GM19395 (cell line): ENCODE results near the gene PTPN23.
"Not testable (repeated sequence)": the region's sequence is repeated elsewhere in the genome, so short reads cannot be mapped to it uniquely, and the experiment has no call there.

Experiments used
- ATAC-seq: cut with Tn5 transposase; IDR thresholded peaks from one replicate; pipeline ENCODE4 v1.9.1; 2021; ENCODE audit warnings: mild to moderate bottlenecking, moderate library complexity; ENCODE audit not compliant: unreplicated experiment

PTPN23 gene

GRCh38 chr3:47440131-47440530 lies 59.3 kb downstream of the PTPN23 start:
- ATAC-seq: no peak

- no peak for ATAC-seq
Observed at GRCh38 chr3:47441796-47442551, 61.2 kb downstream of the PTPN23 start.

DNA sequence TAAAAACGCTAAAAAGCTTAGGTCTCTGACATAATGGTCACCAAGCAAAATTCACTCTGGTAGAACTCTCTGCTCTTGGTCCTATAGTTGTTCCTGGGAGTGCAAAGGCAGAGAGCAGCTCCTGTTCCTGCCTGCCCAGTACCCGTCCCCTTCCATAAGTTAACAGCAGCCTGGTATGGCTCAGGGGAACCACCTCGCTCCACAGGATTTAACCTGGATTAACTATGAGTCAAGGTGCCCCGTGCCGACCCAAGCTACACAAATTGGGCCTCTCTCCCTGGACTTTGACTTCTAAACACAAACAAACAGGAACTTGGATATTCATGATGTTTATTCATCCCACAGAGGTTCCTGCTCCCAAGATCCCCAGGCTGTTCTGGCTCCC lies 62.8 kb downstream of the PTPN23 start:
- ATAC-seq: no peak

GRCh38 chr3:47444103-47444502 lies 63.3 kb downstream of the PTPN23 start:
- no peak for ATAC-seq

GRCh38 chr3:47452453-47453215 lies 71.8 kb downstream of the PTPN23 start:
- no peak for ATAC-seq

DNA sequence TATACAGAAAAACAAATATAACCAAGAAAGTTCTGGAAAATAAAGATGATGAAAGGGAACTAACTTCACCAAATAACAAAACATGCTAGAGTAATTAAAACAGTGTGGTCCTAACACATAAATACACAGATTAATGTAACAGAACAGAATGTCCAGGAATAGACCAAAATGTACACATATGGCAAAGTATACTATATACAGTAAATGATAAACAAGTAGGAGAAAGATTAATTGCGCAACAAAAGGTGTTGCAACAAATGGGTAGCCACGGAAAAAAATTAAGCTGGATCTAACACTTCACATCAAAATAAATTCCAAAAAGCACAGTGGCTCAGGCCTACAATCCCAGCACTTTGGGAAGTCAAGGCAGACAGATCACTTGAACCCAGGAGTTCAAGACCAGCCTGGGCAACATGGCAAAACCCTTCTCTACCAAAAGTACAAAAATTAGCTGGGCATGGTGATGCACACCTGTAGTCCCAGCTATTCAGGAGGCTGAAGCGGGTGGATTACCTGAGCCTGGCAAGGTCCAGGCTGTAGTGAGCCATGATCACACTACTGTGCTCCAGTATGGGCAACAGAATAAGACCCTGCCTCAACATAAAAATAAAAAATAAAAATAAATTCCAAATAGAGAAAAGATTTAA lies 75.1 kb downstream of the PTPN23 start:
- ATAC-seq: no peak

DNA sequence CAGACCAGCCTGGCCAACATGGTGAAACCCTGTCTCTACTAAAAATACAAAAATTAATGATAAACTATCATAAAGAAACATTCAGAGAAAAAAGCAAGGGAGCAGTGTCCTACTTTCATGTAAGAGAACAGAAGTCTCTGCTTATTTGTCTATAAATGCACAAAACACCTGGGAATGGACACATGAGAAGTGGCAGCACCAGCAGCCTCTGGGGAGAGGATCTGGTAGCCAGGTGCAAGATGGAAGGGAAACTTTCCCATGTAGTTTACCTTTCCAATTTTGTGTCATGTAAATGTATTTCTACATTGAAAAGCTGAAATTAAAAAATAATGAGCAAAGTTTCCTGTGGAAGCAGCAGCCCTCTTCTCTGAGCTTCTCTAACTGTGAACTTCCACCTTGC lies 76.2 kb downstream of the PTPN23 start:
- no peak for ATAC-seq

DNA sequence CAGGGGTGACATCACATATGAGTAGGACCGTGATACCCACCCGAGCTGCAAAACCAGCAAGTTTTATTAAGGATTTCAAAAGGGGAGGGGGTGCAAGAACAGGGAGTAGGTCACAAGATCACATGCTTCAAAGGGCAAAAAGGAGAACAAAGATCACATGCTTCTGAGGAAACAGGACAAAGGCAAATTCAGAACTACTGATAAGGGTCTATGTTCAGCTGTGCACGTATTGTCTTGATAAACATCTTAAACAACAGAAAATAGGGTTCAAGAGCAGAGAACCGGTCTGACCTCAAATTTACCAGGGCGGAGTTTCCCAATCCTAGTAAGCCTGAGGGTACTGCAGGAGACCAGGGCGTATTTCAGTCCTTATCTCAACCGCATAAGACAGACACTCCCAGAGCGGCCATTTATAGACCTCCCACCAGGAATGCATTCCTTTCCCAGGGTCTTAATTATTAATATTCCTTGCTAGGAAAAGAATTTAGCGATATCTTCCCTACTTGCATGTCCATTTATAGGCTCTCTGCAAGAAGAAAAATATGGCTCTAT lies 78.8 kb downstream of the PTPN23 start:
- ATAC-seq: not testable (repeated sequence)
